Ecto neural progenitor cell (in vitro differentiated cells): ENCODE results near the gene HSP90B1.

ENCODE experiments used
- DNase-seq: peaks from one replicate; pipeline ENCODE4 v3.0.0-alpha.2; 2018; ENCODE audit warnings: low spot score

HSP90B1 gene

DNA sequence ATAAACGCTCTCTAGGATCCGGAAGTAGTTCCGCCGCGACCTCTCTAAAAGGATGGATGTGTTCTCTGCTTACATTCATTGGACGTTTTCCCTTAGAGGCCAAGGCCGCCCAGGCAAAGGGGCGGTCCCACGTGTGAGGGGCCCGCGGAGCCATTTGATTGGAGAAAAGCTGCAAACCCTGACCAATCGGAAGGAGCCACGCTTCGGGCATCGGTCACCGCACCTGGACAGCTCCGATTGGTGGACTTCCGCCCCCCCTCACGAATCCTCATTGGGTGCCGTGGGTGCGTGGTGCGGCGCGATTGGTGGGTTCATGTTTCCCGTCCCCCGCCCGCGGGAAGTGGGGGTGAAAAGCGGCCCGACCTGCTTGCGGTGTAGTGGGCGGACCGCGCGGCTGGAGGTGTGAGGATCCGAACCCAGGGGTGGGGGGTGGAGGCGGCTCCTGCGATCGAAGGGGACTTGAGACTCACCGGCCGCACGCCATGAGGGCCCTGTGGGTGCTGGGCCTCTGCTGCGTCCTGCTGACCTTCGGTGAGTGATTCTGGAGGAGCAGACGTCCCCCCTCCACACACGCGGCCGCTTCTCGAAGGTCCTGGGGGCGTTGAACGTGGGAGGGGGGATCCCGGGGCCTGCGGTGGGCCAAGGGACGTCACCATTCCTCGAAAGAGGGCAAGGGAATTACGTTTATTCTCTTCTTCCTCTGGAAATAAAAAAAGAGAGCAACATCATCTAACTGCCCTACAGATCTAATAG, at the start of gene HSP90B1:
Gene HSP90B1, plus strand, starts transcription at position 377 of the 753 bp plus-strand sequence. Its CDS starts 106 bp downstream, at position 483.
- DNase-seq = peak; percentile 100

DNA sequence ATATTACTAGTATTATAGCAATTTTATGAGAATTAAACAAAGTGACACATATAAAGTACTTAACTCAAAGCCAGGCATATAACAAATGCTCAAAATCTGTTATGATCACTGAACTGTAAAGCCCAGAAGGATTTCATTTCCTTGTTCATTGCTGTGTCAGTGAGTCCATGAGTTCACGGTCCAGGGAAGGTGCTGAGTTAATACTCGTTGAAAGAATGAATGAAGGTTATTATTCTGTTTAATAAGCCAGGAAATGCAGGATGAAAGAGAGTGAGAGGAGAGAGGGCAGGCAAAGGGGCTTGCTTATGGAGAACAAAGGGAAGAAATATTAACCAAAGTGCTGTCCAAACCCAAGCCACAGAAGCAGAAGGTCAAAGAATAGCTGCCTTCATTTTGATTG, 48.9 kb upstream of the HSP90B1 start:
- no peak for DNase-seq

DNA sequence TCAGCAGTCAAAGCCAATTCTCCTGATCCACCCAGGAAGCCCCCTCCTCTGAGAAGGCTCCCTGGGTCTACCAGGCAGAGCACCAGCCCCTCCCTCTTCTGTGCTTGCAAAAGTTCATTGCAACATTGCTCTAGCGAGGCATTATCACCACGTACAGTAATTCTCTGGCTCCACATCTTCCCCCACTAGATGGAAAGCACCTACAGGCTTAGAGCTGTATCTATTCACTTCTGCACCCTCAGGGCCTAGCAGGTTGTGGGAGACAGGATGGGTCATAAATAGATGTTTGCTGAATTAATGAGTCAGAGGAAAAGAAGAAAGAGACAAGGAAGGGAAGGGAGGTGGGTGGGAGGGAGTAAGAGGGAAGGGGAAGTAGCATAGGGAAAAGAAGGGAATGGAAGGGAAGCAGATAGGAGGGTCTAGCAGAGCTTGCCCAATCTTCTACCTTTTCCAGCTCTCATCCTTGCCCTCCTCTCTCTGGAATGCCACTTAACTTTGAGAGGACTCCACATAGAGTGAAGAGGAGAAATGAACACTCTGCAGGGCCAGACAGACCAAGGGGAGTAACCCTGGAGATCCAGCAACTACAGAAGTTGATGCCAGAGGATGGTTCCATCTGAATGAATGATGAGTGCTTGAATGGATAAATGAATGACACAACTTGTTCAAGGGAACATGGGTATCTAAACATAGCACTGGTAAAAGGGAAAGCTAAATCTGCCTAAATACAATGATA, 47.2 kb upstream of the HSP90B1 start:
- DNase-seq = no peak

DNA sequence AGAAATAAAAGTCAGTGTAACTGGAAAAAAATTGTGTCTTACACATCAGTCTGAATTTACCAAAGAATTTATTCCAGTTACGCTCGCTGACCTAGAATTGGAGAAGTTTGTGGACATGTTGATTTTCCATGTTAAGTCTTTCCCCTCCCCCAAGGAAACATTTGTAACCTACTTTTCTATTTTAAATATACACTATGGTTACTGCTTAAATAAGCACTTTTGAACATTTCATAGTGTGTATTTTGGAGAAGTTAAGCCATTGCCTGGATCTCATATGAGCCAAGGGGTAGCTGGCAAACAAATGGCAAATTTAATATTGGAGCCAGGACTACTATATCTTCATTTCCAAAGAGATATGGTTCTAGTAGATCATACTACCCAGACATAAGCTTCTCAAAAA, 46.3 kb upstream of the HSP90B1 start:
- no peak for DNase-seq

DNA sequence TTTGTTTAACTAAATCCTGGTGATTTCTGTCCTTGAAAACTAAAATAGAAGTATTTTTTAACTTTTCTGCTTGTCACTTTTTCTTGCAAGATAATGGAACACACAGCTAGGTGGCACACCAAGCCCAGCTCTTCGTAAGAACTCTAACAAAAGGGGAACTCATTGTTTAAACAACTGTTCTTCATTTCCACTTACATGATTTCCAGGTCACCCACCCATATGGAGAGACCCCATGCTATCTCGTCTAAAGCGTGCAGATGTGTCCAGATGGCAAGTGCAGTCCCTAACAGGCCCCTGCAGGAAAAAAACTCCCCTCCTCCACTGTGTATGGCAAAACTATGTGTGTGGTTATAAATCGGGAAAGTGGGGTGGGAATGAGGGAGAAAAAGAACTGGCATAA, 45.9 kb upstream of the HSP90B1 start:
- no peak for DNase-seq

DNA sequence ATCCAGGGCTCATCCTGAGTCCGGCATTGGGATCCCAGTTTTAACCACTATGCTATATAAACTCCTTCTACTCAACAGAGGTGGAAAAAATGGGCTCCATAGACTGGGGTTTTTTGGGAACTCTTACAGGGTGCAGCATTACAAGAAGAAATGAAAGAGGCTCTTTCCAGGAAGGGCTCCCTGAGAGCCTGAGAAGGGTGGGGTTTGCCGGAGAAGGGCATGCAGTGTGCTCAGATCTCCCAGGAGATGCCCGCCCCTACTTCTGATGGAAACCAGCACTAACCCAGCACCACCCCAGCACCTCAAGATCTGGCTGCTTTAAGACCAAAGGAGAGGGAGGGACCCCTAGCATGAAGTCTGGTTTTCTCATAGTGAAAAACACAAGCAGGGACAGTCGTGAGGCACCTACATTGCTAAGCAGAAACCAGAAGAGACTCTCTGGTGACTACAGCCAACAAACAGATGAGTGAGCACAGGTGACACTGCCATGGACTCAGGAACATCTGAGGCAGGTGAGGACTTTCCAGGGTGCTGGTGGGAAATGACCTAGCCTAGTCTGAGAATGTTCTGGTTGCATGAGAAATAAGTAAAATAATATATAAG, 43.9 kb upstream of the HSP90B1 start:
- no peak for DNase-seq

DNA sequence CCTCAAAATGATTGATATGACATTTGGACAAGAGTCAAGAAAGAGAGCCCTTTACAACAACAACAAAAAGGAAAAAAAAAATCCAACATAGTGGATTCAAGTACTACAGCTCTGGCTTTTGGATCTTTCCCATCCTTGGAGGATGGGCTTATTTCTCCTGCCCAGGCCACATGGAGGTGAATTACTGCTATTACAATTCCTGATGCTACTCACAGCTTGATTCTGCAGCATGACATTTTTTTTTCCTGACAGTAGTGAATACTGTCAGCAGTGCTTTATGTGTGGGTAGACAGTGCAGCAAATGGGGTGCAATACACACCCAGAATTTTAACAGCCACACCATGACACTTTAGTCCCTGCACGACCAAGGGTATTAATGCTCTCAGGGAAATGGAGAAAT, 42.5 kb upstream of the HSP90B1 start:
- DNase-seq = no peak

DNA sequence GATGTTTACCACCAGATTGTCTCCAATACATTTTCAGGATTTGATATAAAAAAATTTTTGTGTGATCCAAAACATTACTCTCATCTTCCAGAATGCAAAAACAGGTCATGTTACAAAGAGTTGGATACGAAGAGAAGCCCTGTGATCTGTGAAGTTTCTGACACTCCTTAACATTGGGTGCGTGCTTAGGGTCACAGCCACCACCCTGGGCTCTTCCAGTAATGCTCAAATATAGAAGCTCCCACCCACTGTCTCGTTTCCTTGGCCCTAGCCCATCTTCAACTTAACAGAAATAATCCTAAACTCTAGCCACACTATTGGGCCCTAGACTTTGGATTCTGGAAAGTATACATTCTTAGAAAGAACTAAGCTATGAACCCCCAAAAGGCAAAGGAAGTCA, 32.9 kb upstream of the HSP90B1 start:
- DNase-seq = no peak

DNA sequence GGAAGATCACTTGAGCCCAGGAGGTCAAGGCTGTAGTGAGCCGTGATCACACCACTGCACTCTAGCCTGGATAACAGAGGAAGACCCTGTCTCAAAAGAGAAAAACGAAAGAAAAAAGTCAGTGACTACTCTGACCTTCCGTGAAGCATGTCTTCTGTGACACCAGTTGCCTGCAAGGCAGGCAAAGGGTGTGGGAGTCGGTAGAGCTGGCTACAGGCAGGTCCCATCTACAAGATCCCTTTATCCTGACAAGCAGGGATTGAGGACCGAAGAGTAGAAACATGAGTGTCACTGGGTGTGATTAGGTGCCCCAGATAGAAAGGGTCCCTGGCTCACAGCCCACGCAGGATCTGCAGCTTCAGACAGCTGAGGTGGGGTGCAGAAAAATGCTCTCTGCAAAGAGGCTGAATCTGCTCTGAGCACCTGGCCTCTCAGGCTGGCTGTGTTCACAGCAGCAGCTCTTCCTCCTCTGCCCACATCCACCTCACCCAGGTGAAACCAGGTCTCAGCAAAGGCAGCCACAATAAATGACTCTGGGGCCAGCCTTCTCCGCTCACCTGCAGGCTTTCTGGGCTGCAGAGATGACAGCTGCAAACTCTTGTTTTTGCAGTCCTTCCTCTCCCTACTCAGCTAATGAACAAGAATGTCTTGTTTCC, 28.6 kb upstream of the HSP90B1 start:
- no peak for DNase-seq

DNA sequence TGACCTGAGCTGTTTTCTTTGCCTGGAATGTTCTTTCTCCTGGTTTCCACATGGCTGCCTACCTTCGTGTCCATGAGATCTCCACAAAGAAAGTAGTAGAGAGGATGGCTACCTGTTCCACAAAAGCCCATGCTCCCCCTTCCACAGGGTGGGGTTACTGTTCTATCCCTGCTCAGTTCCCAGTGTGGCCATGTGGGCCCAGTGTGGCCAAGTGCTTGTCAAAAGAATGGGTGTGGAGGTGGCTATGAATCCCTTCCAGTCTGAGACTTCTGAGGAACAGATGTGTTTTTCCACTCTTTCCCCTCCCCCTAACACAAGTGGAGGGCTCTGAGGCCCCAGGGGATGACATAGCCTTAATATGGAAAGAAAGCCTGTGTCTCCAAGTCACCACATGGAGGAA, 26.2 kb upstream of the HSP90B1 start:
- DNase-seq = peak; percentile 37

DNA sequence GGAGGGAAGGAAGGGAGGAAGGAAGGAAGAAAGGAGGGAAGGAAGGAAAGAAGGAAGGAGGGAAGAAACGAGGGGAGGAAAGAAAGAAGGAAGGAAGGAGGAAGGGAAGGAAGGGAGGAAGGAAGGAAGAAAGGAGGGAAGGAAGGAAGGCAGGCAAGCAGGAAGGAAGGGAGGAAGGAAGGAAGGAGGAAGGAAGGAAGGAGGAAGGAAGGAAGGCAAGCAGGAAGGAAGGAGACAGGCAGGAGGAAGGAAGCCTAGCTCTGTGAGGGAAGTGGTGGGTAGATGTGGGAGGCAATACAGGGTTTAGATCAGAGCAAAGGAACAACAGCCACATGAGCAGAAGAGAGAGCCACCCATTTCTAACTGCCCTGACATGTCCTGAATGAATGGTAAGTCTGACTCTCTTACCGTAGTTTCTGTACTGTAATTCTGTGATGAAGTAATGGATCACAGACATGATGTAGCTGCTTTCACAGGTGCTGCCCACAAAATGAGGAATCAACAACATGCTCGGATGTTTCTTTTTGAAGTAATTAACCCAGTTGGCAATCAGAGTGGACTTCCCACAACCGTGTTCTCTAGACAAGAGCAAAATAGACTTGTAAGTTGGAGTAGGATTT, 24.4 kb upstream of the HSP90B1 start:
- peak; percentile 12 for DNase-seq

DNA sequence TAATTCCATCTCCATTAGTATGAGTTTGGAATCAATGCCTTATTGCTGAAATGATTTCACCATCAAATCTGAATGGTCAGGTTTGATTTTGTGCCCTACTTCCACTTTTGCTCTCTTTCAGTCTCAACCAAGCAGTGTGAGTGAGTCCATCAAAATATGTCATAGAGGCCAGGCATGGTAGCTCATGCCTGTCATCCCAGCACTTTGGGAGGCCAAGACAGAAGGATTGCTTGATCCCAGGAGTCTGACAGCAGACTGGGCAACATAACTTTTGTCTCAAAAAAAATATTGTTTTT, 22.0 kb upstream of the HSP90B1 start:
- DNase-seq = no peak

DNA sequence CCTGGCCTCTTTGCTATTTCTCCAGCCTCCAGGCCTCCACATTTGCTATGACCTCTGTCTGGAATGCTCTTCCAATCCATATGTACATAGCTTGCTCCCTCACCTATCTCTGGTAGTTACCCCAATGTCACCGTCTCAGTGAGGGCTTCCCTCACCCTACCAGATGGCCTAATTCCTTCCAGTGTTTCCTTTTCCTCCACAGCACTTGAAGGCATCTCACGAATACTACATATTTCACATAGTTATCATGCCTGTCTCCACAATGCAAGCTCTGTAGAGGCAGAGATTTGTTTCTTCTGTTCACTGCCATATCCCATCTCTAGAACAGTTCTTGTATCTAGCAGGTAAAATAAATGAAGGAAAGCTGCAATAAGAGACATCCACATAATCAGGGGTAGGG, 21.3 kb upstream of the HSP90B1 start:
- no peak for DNase-seq

DNA sequence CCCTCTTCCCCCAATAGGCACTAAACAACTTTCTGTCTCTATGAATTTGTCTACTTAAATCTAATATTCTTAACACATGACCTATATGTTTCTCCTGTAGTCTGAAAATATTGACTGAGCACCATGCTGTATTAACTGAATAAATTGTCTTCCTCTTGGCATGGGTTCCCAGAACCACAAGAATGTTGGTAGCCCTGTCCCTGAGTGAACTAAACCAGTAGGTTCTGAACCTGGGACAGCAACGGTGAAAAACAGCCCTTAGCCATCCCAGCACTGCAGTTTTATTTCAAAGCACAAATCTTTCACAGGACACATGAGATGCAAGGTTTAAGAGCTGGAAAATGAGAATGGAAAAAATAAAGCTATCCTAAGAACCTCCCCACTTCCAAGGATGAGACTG, 20.4 kb upstream of the HSP90B1 start:
- no peak for DNase-seq

DNA sequence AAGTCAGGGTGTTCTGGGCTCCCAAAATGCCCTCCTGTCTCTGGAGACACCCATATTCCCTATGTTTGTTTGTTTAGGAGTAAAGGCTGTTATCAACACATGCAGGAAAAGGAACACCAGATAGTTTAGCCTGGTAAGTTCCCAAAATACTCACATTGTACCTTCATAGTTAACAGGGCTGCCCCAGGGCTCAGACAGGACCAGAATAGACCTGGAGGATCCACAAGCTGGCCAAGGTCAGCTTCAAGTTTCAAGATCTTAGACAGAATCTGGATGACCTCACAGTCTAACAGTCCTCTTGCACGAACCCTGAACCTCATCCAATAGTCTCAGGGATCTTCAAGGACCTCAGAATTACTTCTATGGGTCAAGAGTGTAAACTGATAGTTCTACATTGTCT, 18.1 kb upstream of the HSP90B1 start:
- no peak for DNase-seq

DNA sequence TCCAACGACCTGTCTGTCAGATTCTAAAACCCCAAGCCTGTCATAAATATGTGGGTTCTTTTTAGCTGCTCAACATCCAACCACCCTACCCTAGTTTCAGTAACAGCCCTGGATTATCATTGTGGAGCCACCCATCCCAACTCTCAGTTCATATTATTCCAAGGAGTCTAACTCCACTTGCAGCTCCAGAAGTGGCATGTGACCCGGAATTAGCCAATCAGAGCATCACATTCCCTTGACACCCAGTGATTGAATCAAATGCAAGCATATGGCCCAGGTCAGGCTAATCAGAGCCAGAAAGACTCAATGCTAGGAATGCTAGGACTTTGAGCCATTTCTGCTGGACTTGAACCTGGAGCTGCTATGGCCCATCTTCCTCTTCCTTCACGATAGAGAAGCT, 17.1 kb upstream of the HSP90B1 start:
- DNase-seq = no peak

DNA sequence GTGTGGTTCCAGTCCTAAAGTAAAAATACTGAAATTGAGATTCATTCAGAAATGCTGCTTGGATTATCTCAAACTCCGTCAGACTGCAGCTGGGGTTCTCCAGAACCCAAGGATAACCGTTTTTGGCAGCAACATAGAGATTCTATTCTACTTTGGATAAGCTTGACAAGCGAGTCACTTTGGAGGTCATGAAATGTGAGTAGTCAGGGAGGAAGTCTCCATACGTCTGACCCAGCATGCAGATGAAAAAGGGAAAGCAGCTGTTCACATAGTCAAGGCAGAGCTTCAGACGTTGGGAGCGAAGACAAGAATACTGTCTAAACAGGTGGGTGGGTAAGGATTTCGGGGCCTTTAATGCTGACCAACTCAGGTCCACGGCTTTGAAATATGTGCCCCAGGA, 14.9 kb upstream of the HSP90B1 start:
- no peak for DNase-seq

DNA sequence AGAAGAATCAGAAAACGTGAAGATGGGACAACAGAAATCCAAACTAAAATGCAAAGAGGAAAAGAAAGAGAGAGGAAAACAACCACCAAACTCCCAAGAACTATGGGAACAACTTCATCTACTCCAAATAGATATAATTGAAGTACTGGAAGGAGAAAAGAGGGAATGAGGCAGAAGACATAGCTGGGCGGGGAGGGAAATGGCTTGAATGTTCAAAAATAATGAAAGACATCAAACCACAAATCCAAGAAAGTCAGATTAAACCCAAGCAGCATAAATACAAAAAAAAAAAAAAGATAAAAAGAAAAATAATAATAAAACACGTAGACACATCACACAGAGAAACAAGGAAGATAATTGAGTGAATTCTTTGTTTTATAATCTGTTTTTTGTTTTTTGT, 12.3 kb upstream of the HSP90B1 start:
- DNase-seq = no peak

DNA sequence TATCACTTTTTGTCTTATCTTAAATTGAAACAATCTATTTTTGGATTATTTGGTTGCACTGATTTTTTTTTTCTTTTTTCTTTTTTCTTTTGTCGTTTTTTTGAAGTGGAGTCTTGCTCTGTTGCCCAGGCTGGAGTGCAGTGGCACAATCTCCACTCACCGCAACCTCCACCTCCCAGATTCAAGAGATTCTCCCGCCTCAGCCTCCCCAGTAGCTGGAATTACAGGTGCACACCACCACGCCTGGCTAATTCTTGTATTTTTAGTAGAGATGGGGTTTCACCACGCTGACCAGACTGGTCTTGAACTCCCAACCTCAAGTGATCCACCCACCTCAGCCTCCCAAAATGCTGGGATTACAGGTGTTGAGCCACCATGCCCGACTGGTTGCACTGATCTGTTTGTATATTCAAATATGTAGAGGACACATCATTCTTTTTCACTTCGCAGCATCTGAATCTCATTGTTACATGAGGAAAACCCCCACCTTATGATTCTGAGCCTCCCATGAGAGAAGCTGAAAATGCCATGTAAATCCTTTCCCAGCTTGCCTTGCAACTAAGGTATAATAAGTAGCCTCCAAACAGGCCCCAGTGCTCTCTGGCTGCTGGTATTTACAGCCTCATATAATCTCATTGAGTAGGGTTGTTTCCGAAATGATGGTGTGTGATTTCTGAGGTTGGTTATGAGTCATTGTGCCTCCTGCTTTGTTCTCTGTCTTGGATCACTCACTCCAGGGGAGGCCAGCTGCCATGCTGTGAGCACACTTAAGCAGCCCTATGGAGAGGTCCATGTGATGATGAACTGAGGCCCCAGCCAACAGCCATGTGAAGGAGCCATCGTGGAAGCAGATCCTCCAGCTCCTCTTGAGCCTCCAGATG, 5.2 kb upstream of the HSP90B1 start:
- DNase-seq = no peak

DNA sequence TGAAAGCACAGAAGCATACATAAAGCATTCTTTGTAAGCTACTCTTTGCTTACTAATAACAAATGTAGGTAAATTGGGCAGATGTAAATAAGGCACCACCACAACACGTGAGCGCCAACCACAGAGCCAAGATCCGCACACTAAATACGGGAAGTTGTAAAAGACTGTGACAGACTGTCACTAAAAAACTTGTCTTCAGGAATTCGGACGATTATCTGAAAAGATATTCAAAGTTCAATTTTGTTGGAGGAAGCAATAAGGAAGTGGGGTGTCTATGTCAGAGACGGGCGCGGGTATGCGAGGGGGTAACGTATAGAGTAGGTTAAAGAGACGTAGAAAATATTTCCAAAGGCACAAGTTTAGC, 1.5 kb upstream of the HSP90B1 start:
- no peak for DNase-seq

DNA sequence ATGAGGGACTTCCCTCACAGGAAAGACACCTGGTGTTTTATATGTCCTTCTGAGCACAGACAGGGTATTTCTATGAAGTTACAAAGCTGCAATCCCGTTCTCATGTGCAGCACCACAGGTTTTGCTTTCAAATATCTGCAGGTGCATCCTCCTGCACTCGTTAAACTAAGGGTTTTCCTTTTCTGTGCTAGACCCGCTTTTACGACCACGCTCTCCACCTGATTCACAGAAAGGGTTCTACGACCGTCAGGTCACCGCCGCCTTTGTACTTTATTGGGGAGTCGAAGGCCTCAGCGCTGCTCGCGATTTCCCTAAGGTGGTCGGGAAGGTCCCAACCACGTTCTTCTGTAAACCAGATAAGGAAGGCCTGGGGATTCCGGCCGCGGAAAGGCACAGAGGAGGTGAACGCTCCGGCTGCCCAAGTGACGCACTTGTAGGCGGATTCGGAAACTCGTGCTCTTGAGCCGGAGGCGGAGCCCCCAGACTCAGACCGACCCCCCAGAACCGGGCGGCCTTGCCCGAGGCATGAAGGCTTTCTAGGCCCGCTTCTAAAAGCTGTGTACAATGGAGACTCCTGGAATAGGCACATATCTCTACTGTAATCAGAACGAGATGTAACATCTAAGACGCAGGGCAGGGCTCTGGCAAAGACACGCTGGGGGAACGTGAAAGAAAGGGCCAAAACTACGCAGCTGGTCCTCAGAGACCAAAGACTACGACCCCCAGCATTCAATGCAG, 995 bp upstream of the HSP90B1 start:
- peak; percentile 90 for DNase-seq
